A673 (cell line): ENCODE measurements around the gene ZBP1.

Experiments used
- EZH2 ChIP-seq: fragments of 200-600 bp; sonication (generic); IDR thresholded peaks from 2 replicates; pipeline ENCODE4 v1.6.1; 2017; ENCODE audit warnings: borderline replicate concordance, low read depth, mild to moderate bottlenecking, mixed read lengths, antibody characterized with exemption, low read length; ENCODE audit not compliant: poor library complexity, severe bottlenecking
- TF ChIP-seq, protein P1 (sequence below): fragments of 300-800, 200-600 bp; sonication (generic); conservative IDR thresholded peaks from 2 replicates; pipeline ENCODE4 v1.5.1; 2017; ENCODE audit warnings: low read depth, mild to moderate bottlenecking, antibody characterized with exemption, low read length, moderate library complexity, mixed read lengths

DNA sequence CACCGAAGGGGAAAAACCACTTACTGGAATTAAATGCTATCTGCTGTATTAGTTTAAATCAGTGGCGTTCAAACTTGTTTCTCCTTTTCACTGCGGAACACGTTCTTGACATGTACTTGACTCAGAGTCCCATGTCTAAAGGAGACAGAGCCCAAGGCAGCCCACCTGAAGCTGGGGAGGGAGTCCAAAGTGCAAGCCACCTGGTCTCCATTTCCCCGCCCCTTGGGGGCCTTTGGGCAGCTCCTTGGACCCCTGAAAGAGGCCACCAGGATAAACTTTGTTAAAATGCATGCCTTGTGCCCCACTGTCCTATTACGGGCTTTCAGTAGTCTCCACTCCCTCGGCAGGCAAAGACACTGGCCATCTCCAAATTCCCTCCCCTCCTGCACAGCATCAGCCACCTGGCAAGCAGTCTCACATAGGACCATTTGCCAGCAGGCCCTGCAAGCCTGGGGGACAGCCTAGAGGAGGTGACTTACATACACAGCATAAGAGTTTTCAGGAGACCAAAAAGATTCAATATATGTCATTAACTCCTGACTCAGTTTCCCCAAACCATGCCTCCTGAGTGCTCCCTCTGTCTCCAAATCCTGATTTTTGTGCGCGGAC lies 52.7 kb downstream of the ZBP1 start:
- TF ChIP-seq, protein P1, sequence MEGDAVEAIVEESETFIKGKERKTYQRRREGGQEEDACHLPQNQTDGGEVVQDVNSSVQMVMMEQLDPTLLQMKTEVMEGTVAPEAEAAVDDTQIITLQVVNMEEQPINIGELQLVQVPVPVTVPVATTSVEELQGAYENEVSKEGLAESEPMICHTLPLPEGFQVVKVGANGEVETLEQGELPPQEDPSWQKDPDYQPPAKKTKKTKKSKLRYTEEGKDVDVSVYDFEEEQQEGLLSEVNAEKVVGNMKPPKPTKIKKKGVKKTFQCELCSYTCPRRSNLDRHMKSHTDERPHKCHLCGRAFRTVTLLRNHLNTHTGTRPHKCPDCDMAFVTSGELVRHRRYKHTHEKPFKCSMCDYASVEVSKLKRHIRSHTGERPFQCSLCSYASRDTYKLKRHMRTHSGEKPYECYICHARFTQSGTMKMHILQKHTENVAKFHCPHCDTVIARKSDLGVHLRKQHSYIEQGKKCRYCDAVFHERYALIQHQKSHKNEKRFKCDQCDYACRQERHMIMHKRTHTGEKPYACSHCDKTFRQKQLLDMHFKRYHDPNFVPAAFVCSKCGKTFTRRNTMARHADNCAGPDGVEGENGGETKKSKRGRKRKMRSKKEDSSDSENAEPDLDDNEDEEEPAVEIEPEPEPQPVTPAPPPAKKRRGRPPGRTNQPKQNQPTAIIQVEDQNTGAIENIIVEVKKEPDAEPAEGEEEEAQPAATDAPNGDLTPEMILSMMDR = no peak
- no peak for TF ChIP-seq EZH2
